Muscle of arm (tissue), 12 donors: ENCODE measurements around the gene KCNK7. TPM values are rescaled to one million over a fixed set of nuclear protein-coding genes. Genes with fewer than 3 reads are reported as not detected.

Experiments used
- DNase-seq: peaks from one replicate; pipeline ENCODE4 v3.0.0-alpha.2; 2013
- polyA plus RNA-seq, 12 donors: library from polyadenylated mRNA; unstranded; fragments of 120-200 nt; gene quantifications; one replicate each; pipeline ENCODE4 v1.2.1, GENCODE V29; 2013; ENCODE audit not compliant: insufficient read length in 12 of 12

Gene KCNK7
- polyA plus RNA-seq, 12 donors = 0.27 to 1.8 (median 0.99) TPM; not detected in 2

- DNase-seq = no peak
Observed at GRCh38 chr11:65558930-65559509, 36.6 kb downstream of the KCNK7 start.

- DNase-seq = peak; percentile 88
Observed at GRCh38 chr11:65558002-65558929, 37.3 kb downstream of the KCNK7 start, which contains the start of gene LTBP3. Gene LTBP3, minus strand, starts transcription at chr11:65558359. Its CDS starts 400 bp downstream, at chr11:65557959.

GRCh38 chr11:65557280-65558001 lies 38.2 kb downstream of the KCNK7 start:
- DNase-seq = no peak

- no peak for DNase-seq
Observed at GRCh38 chr11:65556470-65557279, 38.9 kb downstream of the KCNK7 start.

- no peak for DNase-seq
Observed at GRCh38 chr11:65555693-65556231, 39.8 kb downstream of the KCNK7 start.

GRCh38 chr11:65554842-65555430 lies 40.7 kb downstream of the KCNK7 start:
- no peak for DNase-seq

GRCh38 chr11:65554057-65554818 lies 41.4 kb downstream of the KCNK7 start:
- DNase-seq = no peak

GRCh38 chr11:65553301-65554001 lies 42.1 kb downstream of the KCNK7 start:
- DNase-seq = no peak

GRCh38 chr11:65552388-65552951 lies 43.1 kb downstream of the KCNK7 start:
- no peak for DNase-seq

- no peak for DNase-seq
Observed at GRCh38 chr11:65551572-65552387, 43.8 kb downstream of the KCNK7 start.

GRCh38 chr11:65549096-65549495 lies 46.5 kb downstream of the KCNK7 start:
- no peak for DNase-seq

- DNase-seq = no peak
Observed at GRCh38 chr11:65548395-65548794, 47.2 kb downstream of the KCNK7 start.

- DNase-seq = no peak
Observed at GRCh38 chr11:65547446-65548125, 48.0 kb downstream of the KCNK7 start.

- DNase-seq = no peak
Observed at GRCh38 chr11:65546217-65546958, 49.2 kb downstream of the KCNK7 start.

- DNase-seq = no peak
Observed at GRCh38 chr11:65545853-65546216, 49.8 kb downstream of the KCNK7 start.
